NCI-H2107 treated with DMSO at 0.1 percent for 48 hours (cell line): ENCODE measurements around the gene CDH4.

Source experiments
- DNase-seq: peaks from one replicate; lab custom pipeline; 2025; ENCODE audit not compliant: unreplicated experiment; lab: John Stamatoyannopoulos, UW

Gene CDH4

DNA sequence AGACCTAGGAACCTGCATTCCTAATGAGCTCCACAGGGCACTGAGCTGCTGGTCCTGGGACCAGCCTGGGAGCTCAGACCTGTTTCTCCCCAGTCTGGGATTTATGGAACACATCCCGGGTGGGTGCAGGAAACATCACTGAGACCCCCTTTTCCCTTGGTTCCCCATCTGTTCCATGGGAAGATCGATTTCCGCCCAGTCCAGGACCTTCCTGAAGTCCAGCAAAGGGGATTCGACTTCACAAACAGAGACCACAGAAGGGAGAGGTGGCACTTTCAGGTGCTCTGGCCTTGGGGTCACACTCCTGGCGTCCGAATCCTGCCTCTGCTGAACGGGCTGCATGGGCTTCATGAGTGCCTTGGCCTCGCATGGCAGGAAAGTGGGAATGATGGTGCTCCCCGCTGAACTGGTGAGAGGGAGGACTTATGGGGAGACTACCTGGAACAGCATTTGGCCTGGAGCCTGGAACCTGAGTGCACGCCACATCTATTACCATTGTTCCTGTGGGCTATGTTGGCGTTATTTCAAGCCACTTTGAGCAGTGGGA, 517.3 kb downstream of the CDH4 start:
- no peak for DNase-seq

- no peak for DNase-seq
Observed at GRCh38 chr20:61770113-61770585, 518.1 kb downstream of the CDH4 start.

DNA sequence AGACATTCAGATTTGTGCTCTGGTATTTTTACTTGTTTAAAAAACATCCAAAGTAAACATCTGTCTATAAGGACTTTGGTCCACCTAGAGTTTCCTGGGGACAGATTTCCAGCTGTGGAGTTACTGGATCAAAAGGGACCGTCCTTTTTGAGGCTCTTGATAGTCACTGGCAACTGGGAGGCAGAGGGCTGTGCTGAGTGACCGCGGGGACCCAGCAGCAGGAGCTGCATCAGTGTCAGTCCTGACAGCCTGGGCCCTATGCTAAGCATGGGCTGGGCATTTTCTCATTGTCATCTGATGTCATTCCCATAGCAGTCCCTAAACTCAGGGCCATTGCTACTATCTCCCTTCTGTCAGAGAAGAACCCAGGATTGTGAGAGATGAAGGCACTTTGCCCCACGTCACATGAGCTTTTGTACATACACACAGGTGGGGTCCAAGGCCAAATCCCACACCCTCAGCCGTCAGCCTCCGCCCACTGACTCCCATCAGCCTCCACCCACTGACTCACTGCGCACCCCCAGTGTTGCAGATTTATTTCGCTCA, 519.8 kb downstream of the CDH4 start:
- DNase-seq: no peak

- no peak for DNase-seq
Observed at GRCh38 chr20:61772828-61773631, 521.0 kb downstream of the CDH4 start.

DNA sequence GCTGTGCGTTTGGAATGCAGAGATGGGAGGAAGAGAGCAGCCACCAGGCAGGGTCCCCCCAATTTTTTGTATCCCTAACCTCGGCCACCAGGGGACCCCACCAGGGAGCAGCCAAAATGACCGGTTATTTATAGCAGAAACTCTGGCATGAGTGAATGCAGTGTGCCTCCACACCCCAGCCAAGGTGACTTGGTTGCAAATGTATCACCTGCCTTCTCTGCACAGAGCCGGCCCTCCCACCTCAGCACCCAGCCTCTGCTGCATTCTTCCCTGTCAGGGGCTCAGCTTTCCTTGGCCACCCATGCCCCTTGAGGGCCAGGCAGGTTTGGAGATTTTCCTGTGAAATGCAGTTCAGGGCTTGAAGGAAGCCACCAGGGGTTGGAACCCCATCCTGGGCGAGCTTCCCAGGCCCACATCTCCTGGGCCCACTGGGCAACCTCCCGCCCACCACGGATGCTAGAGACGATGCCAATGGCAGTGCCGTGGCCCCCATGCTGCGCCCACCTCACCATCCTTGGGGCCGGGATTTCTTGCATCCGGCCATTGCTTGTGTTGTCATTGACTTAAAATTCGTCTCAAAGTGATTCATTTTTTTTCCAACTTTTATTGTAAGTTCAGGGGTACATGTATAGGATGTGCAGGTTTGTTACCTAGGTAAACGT, 522.0 kb downstream of the CDH4 start:
- no peak for DNase-seq

DNA sequence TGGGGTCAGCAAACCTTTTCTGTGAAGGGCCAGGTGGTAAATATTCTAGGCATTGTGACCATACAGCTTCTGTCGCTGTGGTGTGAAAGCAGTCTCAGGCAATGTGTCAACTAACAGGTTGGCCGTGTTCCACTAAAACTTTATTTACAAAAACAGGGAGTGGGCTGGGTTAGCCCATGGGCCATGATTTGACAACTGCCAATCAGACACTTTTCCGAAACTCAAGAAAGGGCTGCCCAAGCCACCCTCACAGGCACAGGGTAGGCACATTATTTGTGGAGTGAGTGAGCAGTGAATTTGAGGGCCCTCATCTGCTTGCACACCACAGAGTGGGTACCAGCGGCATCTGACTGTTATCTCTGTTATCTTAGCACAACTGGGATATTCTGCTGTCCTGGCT, 523.4 kb downstream of the CDH4 start:
- DNase-seq: no peak

DNA sequence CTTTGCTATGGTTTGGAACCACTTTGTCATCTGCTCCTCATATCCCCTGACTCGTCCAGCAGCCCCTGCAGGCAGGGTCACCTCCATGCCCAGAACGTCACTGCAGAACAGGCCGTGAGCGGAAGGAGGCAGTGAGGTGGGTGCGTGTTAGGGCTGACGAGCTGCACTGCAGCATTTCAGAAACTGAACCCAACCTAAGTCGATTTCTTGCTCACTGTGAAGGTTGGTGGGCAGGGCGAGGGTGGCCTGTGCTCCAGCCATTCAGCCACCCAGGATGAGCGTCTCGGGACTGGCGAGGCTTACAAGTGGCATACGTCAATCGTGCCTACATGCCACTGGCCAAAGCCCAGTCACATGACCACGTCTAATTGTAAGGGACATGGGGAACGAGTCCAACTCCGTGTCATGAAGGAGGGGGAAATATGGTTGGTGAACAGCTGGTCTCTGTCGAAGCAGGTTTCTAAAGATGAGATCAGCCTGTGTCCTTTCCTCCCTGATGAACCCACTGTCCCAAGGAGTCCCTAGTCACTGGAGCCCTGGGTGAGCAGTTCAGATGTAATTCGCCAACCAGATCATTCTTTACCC, 524.5 kb downstream of the CDH4 start:
- DNase-seq: no peak

DNA sequence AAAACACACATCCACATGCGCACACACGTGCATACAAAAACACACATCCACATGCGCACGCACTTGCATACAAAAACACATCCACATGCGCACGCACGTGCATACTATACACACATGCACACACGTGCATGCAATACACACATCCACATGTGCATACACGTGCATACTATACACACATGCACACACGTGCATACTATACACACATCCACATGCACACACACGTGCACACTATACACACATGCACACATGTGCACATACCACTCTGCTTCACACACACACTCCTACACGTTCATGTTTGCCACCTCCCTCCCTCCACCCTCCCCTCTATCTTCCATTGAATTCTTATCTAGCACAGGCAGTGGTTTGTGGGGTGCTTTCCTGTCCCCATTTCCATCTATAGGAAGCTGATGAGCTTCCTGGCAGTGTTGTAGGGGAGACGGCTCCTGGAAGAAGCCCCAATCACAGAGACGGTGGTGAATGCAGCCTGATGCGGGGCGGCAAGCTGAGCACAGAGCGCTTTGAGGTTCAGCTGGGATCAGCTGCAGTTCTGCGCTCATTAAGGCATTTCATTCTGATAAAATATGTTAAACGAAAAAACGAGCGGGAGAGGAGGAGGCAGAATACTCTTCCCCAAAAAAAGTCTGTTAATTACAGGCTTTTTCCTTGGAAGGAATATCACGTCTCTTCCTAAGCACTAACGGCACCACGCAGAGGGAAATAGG, 525.9 kb downstream of the CDH4 start:
- no peak for DNase-seq

- DNase-seq: no peak
Observed at GRCh38 chr20:61778495-61778863, 526.4 kb downstream of the CDH4 start.

DNA sequence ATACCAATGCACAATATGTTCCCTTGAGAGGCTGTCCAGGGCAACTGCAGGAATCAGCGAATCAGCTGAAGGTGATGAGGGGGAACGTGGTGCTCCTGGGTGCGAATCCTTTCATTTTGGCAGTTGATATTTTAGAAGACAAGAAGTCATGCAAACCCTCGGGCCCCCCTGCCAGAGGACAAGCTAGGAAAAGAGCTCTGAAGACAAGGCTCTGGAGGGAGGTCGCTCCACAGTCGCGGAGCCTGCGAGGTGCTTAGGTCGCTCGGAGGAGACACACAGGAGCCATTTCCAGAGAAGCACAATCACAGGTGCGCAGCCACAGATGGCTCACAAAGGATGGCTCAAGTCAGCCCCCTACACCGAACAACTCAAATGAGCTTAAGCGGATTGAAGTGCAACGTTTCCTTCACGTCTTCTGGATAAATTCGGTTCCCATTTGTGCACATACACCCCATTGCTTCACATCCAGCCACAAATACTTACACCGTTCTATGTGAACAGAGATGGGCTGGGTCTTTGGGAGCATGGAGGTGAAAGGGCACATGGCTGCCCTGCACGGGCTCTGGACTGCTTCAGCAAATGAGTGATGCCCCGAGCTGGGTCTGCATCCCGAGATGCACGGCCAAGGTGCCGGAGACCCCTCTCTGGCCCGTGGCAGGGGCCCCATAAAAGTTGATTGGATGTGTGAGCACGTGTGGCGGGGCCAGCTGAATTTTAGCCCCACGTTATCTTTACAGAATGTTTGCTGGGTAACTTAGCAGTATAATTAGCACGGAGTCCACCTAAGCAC, 527.3 kb downstream of the CDH4 start:
- no peak for DNase-seq

DNA sequence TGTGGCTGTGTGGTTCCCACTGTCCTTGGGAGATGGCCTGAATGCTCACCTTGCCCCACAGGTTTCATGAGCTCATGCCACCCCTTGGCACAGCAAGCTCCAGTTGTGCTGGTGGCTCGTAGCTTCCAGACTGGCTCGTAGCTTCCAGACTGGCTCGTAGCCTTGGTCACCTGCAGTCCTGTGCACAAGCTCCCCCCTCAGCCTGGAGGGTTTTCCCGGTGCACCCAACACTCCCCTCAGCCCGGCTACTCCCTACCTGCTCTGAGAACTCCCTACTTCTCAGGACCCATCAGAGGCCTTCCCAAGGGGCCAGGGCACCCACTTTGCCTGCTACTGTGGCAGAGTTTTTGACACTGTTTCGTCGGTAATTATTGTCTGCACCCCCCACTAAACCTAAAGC, 528.0 kb downstream of the CDH4 start:
- no peak for DNase-seq

- no peak for DNase-seq
Observed at GRCh38 chr20:61784801-61785566, 532.9 kb downstream of the CDH4 start.

DNA sequence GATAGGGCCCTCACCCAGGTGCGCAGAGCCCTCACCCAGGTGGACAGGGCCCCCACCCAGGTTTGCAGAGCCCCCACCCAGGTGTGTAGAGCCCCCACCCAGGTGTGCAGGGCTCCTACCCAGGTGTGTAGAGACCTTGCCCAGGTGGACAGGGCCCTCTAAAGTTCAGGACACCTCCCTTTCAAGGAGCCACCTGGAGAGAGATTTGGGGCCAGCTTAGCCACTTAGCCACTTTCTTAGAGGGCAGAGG, 533.4 kb downstream of the CDH4 start:
- DNase-seq: no peak

DNA sequence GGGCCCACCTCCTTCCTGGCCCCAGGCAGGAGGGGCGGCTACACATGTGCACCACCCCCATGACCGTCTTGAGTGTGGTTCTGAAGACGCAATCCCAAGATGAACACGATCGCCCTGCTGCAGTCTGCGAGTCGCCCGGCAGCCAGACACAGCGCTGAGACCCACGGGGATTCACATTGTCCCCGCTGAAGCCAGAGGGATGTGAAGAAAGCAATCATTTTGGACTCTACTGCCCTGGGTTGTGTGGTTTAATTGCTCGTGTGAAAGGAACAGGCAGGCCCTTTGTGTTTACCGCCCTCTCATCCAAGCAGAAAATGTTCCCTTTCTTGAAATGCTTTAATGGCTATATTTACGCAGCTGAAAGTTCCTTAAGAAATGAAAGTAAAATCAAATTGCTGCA, 534.2 kb downstream of the CDH4 start:
- no peak for DNase-seq

DNA sequence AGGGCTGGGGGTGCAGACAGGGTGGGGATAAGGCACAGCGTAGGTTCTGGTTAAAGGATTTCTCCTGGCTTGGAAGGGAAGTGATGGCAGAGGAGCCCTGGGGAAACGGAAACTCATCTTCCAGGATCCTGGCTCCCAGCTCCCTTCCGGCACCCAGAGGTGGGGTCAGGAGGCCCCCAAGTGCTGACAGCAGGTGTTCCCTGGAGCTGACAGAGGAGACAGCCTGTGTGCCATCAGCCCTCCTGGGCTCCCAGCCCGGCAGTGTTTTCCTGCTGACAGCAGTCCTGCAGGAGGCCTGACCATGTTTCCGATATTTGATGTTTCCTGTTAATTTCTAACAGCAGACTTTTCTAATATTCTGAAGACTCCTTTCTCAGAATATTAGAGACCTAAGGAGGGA, 536.3 kb downstream of the CDH4 start:
- DNase-seq: no peak

DNA sequence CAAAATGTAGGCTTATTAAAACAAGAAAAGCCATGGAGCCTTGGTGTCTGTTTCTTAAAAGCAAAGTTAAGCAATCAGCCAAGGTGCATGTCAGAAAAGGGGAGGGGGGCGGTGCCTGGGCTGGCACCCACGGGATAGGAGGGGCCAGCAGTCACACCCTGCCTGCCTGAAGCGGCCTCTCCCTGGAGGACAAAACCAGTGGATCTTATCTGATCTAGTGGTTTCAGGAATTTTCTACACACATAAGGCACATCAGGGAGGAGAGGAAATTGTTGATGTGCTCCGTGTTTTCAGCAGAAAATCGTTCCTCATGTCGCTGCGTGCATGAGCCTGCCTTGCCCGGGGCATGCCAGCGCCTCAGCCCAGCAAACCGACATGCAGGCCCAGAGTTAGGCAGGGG, 537.3 kb downstream of the CDH4 start:
- no peak for DNase-seq

GRCh38 chr20:61790116-61790827, 538.2 kb downstream of the CDH4 start:
- no peak for DNase-seq

DNA sequence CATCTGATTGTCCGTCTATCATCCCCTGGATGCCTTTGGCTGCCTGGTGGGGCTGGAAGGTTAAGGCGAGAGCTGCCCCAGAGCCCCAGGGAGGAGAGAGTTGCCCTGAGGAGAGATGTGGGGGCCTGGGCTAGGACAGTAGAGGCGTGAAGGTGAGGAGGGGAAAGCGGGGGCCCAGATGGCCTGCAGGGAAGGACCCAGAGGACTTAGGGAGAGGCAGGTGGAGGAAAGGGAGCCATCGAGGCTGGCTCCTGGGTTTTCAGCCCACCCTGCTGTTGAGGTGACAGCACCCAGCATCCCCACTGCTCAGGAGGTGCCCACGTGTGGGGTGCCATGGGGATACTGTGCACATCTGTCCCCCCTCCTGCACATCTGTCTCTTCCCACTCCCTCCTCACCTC, 539.9 kb downstream of the CDH4 start:
- DNase-seq: no peak
